ENCODE data around the gene TEX13D.
"Not testable (repeated sequence)": the region's sequence is repeated elsewhere in the genome, so short reads cannot be mapped to it uniquely, and the experiment has no call there.

Gene TEX13D

DNA sequence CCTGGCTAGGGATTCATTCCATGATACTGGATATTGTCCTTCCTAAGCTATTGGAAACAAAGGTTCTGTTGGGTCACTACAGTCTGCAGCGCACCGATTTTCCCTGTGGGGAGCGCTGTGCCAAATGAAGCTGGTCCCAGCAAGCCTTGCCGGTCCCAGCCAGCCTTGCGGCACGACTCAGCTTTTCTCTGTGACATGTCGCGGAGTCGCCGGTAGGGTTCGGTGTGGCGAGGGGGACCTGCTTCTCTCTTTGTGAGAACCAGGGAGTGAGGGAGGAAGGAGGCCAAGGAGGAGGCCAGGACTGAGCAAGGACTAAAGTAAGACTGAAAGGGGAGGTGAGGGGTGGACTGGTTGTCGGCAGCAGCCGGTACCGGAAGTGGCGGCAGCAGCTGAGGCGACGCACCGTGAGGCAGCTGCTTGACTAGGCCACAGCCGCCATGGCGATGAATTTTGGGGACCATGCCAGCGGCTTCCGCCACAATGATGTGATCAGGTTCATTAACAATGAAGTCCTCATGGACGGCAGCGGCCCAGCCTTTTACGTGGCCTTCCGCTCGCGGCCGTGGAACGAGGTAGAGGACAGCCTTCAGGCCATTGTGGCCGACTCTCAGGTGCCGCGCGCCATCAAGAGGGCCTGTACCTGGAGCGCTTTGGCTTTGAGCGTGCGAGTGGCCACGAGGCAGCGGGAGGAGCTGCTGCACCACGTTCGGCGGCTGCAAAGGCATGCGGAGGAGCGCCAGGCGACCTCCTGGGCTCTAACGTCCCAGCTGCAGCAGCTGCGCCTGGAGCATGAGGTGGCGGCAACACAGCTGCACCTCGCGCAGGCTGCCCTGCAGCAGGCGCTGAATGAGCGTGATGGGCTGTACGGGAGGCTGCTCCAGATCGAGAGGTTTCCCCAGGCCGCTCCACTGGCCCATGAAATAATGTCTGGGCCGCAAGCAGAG lies at the start of gene TEX13D:
Gene TEX13D (plus strand): TSS at position 180 of the 944 bp plus-strand sequence. CDS start 258 bp downstream, at position 438.
- no peak for DNase-seq

DNA sequence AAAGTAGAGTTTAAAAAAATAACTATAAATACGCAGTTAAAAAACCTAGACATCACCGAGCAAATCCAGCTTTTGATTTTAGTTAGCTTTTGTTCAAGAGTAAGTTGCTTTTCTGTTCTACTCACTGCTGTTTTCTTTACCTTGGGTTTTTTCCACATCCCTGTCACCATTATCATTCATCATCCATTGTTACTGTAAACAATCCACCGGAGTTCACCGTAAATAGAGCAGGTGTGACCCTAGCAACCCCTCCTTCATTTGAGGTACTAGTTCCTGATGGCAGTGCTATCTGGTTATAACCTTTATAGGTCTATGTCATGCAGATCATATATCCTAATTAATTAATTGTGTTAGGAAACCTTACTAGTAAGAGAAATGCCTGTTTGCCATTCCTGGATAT lies 43.0 kb upstream of the TEX13D start:
- no peak for DNase-seq

DNA sequence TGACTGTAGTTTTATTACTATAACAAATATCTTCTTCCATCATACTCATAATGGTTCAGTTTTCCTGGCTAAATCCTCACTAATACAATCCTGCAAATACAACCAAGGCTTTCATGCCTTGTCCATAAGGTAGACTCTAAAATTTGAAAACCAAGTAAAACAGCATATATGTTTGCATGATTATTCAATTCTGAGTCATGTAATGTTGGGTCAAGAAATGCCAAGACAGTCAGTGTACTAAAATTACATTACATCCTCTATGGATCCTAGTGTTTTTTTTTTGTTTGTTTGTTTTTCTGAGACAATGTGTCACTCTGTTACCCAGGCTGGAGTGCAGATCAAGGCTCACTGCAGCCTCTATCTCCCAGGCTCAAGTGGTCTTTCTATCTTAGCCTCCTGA lies 38.6 kb upstream of the TEX13D start:
- DNase-seq: no peak

DNA sequence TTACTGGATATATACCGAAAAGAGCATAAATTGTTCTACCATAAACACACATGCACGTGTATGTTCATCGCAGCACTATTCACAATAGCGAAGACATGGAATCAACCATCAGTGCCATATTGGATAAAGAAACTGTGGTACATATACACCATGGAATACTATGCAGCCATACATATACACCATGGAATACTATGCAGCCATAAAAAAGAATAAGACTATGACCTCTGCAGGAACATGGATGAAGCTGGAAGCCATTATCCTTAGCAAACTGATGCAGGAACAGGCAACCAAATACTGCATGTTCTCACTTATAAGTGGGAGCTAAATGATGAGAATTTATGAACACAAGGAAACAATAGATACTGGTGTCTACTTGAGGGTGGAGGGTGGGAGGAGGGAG lies 33.1 kb upstream of the TEX13D start:
- not testable (repeated sequence) for DNase-seq

DNA sequence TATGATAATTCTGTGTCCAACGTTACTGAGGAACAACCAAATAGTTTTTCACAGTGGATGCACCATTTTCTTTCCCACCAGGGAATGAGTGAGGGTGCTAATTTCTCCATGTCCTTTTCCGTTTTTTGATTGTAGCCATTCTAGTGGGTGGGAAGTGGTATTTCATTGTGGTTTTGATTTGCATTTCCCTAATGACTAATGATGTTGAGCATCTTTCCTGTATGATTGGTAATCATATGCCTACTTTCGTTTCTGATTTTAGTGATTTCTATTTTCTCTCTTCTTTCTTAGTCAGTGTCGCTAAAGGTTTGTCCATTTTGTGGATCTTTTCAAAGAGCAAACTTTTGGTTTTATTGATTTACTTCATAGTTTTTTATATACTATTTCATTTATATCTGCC lies 32.1 kb upstream of the TEX13D start:
- DNase-seq: no peak

DNA sequence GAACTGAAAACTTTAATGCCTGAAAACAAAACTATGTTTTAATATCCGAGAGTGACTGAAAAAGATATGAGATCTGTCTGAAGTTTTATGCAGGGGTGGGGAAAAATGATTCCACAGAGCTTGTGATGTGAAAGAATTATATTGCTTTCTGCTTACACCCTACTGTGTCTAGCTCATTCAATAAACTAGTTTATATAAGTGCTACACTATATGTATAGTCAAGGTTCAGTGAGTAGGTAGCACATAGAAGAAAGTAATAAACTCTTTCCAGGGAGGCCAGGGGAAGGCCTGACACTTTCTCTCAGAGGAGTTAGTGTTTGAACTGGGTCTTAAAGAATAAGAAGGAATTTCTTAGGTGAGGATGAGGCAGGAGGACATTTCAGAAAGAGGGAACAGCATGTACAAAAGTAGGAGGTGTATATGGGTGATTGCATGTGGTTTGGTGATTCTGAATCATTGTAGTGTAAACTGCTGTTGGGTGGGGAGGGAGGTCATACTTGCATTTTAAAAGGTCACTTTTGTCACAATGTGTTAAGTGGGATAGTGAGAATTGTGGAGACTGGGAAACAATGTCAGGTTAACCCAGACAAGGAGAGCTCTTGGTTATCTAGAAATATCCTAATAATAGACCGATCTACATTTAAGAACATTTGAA lies 25.1 kb upstream of the TEX13D start:
- no peak for DNase-seq

DNA sequence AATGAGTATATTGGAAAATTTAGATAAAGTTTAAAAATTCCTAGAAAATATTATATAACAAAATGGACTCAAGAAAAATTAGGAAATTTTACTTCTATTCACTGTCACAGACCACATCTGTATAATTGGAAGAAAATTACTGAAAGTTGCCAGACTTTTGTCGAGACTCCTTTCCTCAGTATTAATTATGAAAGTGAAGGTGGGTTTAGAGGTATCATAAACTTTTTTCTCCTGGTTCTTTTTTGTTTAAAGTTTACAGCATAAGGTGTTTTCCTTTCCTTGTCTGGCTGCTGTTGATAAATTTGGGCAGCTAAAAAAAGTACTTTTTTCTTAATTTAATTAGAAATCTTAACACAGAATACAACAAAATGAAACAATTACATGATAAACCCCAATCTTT lies 6.7 kb upstream of the TEX13D start:
- no peak for DNase-seq

DNA sequence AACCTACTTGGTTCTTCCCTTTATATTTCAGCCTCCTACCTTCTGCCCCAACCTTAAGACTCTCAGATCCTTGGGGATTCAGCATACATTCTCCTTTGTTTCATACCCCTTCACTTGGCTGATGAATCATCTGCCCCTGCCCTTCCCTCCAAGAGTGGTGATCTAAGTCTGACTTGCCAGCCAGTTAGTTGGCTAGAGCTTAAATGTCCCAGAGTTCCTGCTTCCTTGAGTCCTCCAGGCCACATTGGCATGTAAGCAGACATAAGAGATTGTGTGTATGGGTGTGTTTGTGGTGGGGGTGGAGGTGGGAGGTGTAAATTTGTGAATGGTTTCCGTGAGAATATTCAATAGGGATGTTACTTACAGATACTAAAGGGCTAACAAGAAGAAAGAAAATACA lies 3.7 kb upstream of the TEX13D start:
- no peak for DNase-seq

DNA sequence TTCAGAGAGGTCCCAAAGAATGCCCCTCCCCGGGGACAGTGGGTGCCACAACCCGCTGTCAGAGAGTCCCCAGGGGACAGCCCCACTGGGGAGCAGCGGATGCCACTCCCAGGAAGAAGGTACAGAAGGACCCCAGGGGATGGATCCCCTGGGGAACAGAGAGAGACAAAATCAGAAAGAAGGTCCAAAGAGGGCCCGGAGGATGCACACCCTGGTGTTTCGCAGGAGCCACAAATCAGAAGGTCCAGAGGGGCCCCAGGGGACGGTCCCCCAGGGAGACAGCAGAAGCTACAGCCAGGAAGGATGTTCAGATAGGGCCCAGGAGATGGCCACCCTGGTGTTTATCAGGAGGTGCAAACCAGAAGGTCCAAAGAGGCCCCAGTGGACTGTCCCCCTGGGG lies 1.4 kb downstream of the TEX13D start:
- no peak for DNase-seq

DNA sequence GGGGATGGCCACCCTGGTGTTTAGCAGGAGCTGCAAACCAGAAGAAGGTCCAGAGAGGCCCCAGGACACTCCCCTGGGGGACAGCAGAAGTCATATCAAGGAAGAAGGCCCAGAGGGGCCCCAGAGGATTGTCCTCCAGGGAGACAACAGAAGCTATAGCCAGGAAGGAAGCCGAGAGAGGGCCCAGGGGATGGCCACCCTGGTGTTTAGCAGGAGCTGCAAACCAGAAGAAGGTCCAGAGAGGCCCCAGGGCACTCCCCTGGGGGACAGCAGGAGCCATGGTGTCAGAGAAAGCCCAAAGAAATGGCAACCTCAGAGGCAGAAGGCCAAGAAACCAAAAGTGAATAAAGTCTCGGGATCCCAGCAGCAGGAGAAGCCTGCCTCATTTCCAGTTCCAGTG lies 2.1 kb downstream of the TEX13D start:
- DNase-seq: not testable (repeated sequence)

DNA sequence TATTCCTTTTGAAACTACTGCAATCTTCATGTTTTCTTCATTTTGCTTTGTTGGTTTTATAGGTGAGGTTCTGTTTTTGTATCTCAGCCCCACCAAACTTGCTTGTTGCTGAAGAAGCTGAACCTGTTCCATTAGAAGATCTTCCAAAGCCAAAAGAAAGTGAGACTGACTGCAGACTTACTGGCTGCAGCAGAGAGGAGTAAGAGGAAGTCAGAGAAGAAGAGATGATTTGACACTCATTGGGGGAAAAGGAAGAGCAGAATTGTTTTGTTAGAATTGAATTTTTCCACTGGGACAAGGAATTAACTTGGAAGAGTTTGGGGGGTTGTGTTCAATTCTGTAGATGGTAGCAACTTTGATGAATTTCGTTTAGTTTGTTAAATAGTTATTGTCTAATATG lies 3.1 kb downstream of the TEX13D start:
- no peak for DNase-seq

DNA sequence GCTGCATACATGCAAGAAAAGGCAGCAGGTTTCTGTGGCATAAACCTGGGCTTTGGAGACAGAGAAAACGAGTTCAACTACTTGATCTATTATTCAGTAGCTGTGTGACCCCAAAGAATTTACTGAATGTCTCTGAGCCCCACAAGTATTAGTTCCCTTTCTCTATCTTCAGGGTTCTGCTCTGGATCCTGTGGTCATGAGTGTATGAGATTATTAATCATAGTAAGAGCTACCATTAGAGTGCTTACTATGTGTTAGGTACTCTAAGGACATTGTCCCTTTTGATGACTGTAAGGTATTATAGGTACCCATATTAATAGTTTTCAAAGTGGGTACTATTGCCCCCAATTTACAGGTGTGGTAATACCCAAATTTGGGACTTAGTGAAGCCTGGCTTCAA lies 5.5 kb downstream of the TEX13D start:
- no peak for DNase-seq

DNA sequence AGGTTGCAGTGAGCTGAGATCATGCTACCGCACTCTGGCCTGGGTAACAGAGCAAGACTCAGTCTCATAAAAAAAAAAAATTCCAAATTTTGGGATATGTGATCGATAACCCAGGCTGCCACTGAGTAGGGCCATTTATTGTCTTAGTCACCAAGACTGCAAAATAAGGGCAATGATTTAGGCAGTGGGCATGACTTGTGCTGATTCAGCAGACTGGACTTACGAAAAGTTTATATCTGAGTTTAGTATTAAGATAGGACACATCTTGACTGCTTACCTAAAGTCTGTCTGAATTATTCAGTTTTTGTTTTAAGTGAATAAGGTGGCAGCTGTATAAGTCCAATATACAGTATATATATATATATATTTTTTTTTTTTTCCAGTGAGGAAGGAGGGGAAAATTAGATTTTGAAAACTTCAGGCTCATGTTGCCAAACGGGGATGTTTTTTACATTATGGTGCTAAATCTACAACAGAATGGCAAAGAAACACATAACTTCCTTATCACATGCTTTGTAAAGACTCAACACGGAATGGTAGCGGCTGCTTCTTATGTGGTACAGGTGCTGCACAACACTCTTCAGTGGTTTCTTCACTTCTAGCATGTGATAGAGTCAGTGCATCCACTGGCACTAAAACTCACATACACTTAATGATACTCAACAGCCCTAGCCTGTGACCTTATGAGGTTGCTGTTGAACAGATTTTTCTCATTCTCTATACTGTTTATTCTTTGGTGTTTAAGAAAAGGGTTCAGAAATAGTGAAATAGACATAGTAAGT lies 6.5 kb downstream of the TEX13D start:
- no peak for DNase-seq

DNA sequence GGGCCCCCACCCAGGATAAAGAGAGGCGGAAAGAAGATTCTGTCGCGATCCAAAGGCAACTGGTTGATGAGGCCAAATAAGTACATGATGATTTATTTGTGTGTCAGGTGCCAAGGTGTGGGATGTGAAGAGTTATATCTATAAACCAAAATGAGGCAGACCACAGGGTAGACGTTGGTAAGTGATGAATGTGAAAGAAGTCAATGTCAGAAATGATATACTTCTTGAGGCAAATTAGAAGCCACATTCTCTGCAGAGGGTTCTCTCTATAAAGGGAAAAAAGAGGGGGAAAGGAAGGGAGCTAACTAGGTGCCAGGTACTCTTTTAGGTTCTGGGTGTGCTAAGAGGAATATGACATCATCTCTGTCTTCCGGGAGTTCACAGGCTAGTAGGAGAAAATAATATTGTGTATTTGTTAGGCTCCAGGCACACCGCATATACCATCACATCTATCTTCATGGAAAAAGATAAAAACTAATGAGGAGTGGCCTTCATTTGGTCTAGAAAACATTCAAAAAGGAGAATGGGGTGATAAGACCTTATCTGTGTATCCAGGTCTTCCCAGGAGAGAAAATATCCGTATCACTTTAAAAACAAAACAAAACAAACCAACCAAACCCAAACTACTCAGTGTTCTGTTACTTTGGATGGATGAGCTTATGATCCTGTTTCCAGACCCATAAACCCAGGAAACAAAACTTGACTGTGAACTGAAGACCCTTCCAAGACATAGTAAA lies 9.1 kb downstream of the TEX13D start:
- DNase-seq: no peak

DNA sequence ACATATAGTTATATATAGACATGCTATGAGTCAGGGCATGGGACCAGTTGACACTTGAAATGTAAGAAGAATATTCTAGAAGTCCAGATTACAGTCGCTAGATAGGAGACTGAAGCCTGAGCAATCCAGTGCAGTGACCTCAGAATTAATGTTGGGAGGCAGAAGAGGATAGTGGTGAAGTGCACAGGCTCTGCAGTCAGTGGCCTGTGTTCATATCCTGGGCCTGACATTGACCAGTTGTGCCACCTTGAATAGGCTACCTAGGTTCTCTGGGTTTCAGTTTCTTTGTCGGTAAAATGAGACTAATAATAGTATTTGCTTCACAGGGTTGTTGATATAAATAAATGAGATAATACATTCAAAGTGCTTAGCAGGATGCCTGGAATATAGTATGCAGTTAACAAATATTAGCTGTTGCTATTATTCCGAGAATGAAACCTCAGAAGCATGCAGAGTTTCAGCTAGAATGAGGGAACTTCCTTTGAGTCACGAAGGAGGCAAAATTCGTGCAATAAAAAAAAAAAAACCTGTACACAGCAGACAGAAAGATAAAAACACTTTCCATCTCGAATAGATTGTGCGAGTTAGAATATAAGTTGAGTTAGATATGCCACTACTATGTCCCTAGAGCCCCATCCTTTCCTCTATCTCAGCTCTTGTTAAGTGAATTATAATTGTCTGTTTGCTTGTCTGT lies 9.9 kb downstream of the TEX13D start:
- DNase-seq: no peak

DNA sequence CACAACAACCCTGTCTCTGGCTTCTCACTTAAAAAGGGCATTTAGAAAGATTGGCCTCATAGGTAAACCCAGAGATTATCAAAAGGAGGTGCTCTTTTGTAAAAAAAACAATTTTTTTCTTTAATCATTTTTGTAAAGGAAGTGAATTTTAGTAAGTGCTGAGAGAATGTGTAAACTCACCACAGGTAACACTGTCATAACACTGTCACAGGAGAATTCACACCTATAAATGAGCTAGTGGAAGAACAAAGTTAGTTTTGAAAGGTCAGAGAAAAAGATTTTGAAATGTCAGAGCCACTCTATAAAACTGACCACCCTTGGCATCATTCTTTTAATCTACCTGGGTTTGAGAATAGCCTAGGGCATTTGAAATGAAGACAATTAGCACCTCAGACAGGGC lies 10.6 kb downstream of the TEX13D start:
- DNase-seq: no peak

DNA sequence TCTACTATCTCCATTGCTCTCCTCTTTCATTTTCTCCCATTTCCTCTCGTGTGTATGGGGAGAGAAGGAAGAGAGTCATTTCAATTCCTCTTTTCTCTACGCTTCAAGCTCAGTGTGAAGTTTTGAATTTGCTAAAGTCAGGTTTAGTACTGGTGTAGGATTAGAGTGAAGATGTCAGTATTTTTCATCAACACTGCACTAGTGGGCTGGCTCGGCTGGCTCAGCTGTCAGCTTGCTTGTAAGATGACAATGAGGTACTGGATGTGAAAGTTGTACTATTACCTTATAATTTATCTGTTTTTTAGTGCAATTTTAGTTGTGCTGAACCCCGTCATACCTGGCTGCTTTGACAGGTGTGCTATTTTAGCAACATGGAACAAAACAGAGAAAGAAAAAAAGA lies 11.8 kb downstream of the TEX13D start:
- DNase-seq: no peak

DNA sequence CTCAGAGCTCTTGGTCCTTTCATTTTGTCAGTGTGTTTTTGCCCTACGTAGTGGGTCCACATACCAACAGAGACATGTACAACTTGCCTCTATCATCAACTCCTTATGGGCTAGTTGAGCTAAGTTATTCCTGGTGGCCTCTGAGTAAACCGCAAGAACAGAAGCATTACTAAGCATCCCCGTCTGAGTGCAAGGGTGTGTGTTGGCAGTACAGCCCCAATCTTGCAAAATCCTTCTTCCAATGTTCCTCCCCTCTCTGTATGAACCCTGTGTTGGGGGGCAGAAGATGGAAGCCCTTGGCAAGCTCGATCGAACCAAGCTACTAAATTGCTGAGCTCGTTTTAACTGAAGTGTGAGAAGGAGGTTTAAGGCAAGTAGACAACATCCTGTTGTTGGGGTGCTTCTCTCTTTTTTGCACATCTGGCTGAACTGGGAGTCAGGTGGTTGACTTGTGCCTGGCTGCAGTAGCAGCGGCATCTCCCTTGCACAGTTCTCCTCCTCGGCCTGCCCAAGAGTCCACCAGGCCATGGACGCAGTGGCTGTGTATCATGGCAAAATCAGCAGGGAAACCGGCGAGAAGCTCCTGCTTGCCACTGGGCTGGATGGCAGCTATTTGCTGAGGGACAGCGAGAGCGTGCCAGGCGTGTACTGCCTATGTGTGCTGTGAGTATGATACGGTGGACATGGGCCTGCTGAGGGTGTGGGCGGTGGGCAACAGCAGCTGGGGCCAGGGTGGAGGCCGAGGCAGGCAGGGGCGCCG lies 13.8 kb downstream of the TEX13D start, which contains the start of gene SH2D1A:
Gene SH2D1A (plus strand): TSS at position 447 of the 760 bp plus-strand sequence. CDS start 80 bp downstream, at position 527.
- DNase-seq: no peak

DNA sequence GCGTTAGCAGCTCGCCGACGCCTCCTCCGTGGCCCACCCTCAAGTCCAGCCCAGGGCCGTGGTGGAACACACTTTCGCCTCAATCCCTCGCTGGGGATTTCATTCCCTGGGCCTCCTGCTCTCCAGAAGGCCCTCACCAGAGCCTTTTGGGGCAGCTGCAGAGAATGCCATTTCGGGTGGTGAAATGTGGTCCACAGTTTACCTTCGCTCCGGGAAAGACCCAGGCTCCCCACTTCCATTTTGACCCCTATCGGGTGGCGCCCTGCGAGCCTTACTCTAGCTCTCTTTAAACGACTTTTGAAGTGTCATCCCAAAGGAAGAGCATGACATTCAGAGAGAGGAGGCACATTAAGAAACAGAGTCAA lies 14.4 kb downstream of the TEX13D start:
- no peak for DNase-seq

DNA sequence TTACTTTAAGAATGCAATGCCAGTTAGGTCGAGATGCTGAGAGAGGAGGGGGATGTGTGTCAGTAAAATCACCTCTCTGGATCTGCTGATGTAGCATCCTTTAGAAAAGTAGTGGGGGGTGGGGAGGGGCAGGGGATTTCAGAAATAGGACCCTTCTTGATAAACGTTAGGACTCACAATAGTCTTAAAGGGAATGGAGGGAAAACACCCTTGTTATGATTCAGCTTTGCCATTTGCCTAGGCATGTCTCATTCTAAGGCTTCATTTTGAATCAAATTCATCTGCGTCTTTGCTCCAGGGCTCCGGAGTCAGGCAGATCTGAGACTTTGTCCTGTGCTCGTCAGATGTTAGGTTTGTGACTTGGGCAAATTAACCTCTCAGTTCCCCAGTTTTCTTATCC lies 14.8 kb downstream of the TEX13D start:
- no peak for DNase-seq

DNA sequence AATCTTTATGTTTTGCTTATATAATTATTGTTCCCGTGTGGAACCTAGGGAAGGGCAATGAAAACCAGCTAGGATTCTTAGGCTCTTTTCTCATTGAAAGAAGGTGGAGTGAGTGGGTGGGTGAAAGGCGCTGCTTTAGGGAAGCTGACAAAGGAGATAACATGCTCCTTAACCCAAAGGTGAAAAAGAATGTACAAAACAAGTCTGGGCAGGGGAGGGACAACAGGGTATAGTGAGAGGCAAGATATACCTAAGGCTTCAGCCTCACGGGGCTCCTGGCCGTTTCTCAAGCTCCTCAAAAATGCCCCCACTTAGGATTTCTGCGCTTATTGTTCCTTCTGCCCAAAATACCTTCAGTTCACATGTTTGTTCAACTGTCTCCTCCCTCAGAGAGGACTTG lies 15.7 kb downstream of the TEX13D start:
- DNase-seq: no peak

All from 8988T (cell line).